Endothelial cell of umbilical vein (primary cell): ENCODE results near the gene KCNH6. TPM values are rescaled to one million over a fixed set of nuclear protein-coding genes. Genes with fewer than 3 reads are reported as not detected.

Experiments
- BruUV-seq: library from RNA; stranded (reverse); fragments of 400-500 nt; replicated peaks from 2 replicates; lab custom pipeline; 2021; lab: Mats Ljungman, UMichigan
- CTCF ChIA-PET: fragments of 300-600, 350-600 bp; sonication (Branson Sonifier 250); formaldehyde crosslinking; loops from one replicate; lab custom pipeline; 2021; ENCODE audit warnings: antibody characterized with exemption, inconsistent platforms; lab: Charles Lee
- POLR2A ChIA-PET: fragments of 300-600, 350-600 bp; sonication (Branson Sonifier 250); formaldehyde crosslinking; loops from one replicate; lab custom pipeline; 2021; ENCODE audit warnings: antibody characterized with exemption, inconsistent platforms; lab: Charles Lee
- DNase-seq: peaks from one replicate; pipeline ENCODE4 v3.0.0-alpha.2; 2011; ENCODE audit warnings: low read depth, low spot score
- FAIRE-seq: peaks from 2 replicates; lab custom pipeline; 2011; peaks lifted over from hg19 to GRCh38; lab: Jason Lieb, UNC
- H2AFZ ChIP-seq: 2 replicates; pipeline ENCODE4 v1.6.0; 2012; ENCODE audit warnings: low read depth, low read length, control low read depth, inconsistent platforms
- H3K27ac ChIP-seq: 2 replicates; pipeline ENCODE4 v1.5.1; 2011; ENCODE audit warnings: low read depth, mild to moderate bottlenecking, control low read depth, low read length, moderate library complexity; ENCODE audit not compliant: insufficient read depth
- H3K27me3 ChIP-seq, 2 experiments: 2 replicates each; pipeline versions ENCODE4 v1.6.0 to v1.6.1; 2011; ENCODE audit warnings: low read length in 2 of 2, mixed read lengths in 1 of 2; ENCODE audit not compliant: control insufficient read depth in 2 of 2, insufficient read depth in 2 of 2
- H3K36me3 ChIP-seq, 2 experiments: 2 replicates in 1 of 2; 3 replicates in 1 of 2; pipeline ENCODE4 v1.5.1; 2011; ENCODE audit warnings: low read length in 2 of 2, mild to moderate bottlenecking in 1 of 2, moderate library complexity in 1 of 2; ENCODE audit not compliant: control insufficient read depth in 2 of 2, insufficient read depth in 2 of 2; ENCODE audit errors: extremely low read depth in 1 of 2
- H3K4me1 ChIP-seq: 3 replicates; pipeline ENCODE4 v1.5.1; 2011; ENCODE audit warnings: mild to moderate bottlenecking, low read length; ENCODE audit not compliant: control insufficient read depth, insufficient read depth; ENCODE audit errors: extremely low read depth
- H3K4me2 ChIP-seq: 2 replicates; pipeline ENCODE4 v1.6.1; 2011; ENCODE audit warnings: low read length, control low read depth, mixed read lengths; ENCODE audit not compliant: insufficient read depth
- H3K4me3 ChIP-seq, 3 experiments: fragments of 200-600 bp in 1 of 3; sonication (generic), shearing (Covaris generic) in 1 of 3; replicated peaks in 1 of 3; 2 replicates each; pipeline ENCODE4 v1.5.1; 2011 to 2016; ENCODE audit warnings: control low read depth in 3 of 3, low read length in 3 of 3, mild to moderate bottlenecking in 2 of 3, inconsistent platforms in 1 of 3, low read depth in 1 of 3, moderate library complexity in 1 of 3; ENCODE audit not compliant: insufficient read depth in 1 of 3
- H3K79me2 ChIP-seq: 2 replicates; pipeline ENCODE4 v1.6.0; 2012; ENCODE audit warnings: low read length, inconsistent platforms; ENCODE audit not compliant: control insufficient read depth, insufficient read depth
- H3K9ac ChIP-seq: replicated peaks from 2 replicates; pipeline ENCODE3; 2011; ENCODE audit warnings: low read length, control low read depth; ENCODE audit not compliant: insufficient read depth; ENCODE audit errors: extremely low read depth
- H3K9me1 ChIP-seq: replicated peaks from 3 replicates; pipeline ENCODE4 v1.6.0; 2011; ENCODE audit warnings: mild to moderate bottlenecking, low read length; ENCODE audit not compliant: control insufficient read depth, insufficient read depth; ENCODE audit errors: extremely low read depth
- H3K9me3 ChIP-seq: replicated peaks from 2 replicates; pipeline ENCODE4 v1.5.1; 2012; ENCODE audit warnings: low read length, inconsistent platforms; ENCODE audit not compliant: control insufficient read depth, insufficient read depth
- H4K20me1 ChIP-seq: replicated peaks from 2 replicates; pipeline ENCODE3; 2011; ENCODE audit warnings: mild to moderate bottlenecking, low read length; ENCODE audit not compliant: control insufficient read depth, insufficient read depth; ENCODE audit errors: extremely low read depth
- CTCF ChIP-seq, 2 donors: IDR thresholded peaks; 1 replicate in 1 of 2; 2 replicates in 1 of 2; pipeline ENCODE4 v1.5.1; 2011; ENCODE audit warnings: low read length in 2 of 2, mild to moderate bottlenecking in 2 of 2, moderate library complexity in 2 of 2, control low read depth in 1 of 2, inconsistent platforms in 1 of 2, low read depth in 1 of 2; ENCODE audit not compliant: insufficient read depth in 1 of 2; ENCODE audit errors: extremely low read depth in 1 of 2
- FOS ChIP-seq: IDR thresholded peaks from 2 replicates; pipeline ENCODE4 v1.6.1; 2011; ENCODE audit warnings: mild to moderate bottlenecking, low read length, moderate library complexity, borderline replicate concordance; ENCODE audit not compliant: insufficient read depth
- MAX ChIP-seq: IDR thresholded peaks from 2 replicates; pipeline ENCODE4 v1.6.1; 2011; ENCODE audit not compliant: insufficient read depth, insufficient read length
- POLR2A ChIP-seq: IDR thresholded peaks from 2 replicates; pipeline ENCODE4 v1.6.1; 2012; ENCODE audit warnings: low read depth, mild to moderate bottlenecking, control low read depth, low read length
- POLR2AphosphoS5 ChIP-seq: IDR thresholded peaks from 2 replicates; pipeline ENCODE4 v1.6.1; 2012; ENCODE audit warnings: low read depth, mild to moderate bottlenecking, control low read depth, low read length, moderate library complexity; ENCODE audit not compliant: insufficient read depth
- dilution Hi-C: fragments of 300-500 bp; cut with MboI; formaldehyde crosslinking; loops from one replicate; pipeline ENCODE4 v1.15.0; 2019; ENCODE audit warnings: low sequenced_read_pairs; ENCODE audit not compliant: extremely low pct_ligation_motif_present
- intact Hi-C: fragments of 100-400 bp; cut with micrococcal nuclease; formaldehyde crosslinking; loops from one replicate; pipeline ENCODE4 v1.10.0; 2022
- polyA plus RNA-seq, 4 experiments: library from polyadenylated mRNA; depleted of rRNA in 3 of 4; stranded (reverse) in 3 of 4; unstranded in 1 of 4; fragments of >200 nt; gene quantifications; 2 replicates each; pipeline versions ENCODE4 v1.2.1 to v1.2.3, GENCODE V29; 2011 to 2012; ENCODE audit warnings: missing spikeins in 1 of 4
- total RNA-seq: library from RNA; stranded (reverse); gene quantifications from 2 replicates; pipeline ENCODE4 v1.2.3, GENCODE V29; 2021

KCNH6 gene
- total and polyA plus RNA-seq, 2 donors (not counting 3 experiments of a cell fraction or from before 2014, with no cell fraction given), result 0.07 TPM; not detected in 1

- DNase-seq (no peak), FAIRE-seq (no peak)
- dilution Hi-C loops, result no loop called here
- H3K9me3 ChIP-seq, result no peaks in the 10 kb centered on the region
- no peaks in the 10 kb centered on the region for H3K9me1 ChIP-seq
- H3K27me3 ChIP-seq, result peaks cover 2 to 3% of the 10 kb centered on the region in 2 experiments
- no peaks in the 10 kb centered on the region for H4K20me1 ChIP-seq
- H3K79me2 ChIP-seq, result no peaks in the 10 kb centered on the region
- intact Hi-C loops, result loop anchor here (5.0 kb wide), 2 partner anchors 69 to 116 kb away; no protein-coding TSS in a partner anchor
- no TSS peak for BruUV-seq
- H3K4me3 ChIP-seq, result no peak overlapping the region
- H2AFZ ChIP-seq, result no peak overlapping the region
- CTCF ChIA-PET, result interaction anchor here (0.9 to 3.0 kb wide), 3 partner anchors 8 to 71 kb away, joined by 5 to 12 read pairs (median 6); no protein-coding TSS in a partner anchor
- POLR2A ChIA-PET, result interaction anchor here (0.7 kb wide), 1 partner anchor 51 kb away, joined by 3 read pairs; no protein-coding TSS in a partner anchor
- TF ChIP-seq POLR2A (no peak), POLR2AphosphoS5 (no peak), FOS (no peak), MAX (no peak), CTCF (IDR thresholded peaks at IDR 0.05; ENCODE audit: extremely low read depth in 1 of 2, insufficient read depth in 1 of 2, low read depth in 1 of 2, low read length in 2 of 2) (no peak)
- H3K4me1 ChIP-seq, result no peaks in the 10 kb centered on the region
- no peak overlapping the region for H3K9ac ChIP-seq
- no peak overlapping the region for H3K4me2 ChIP-seq
- H3K36me3 ChIP-seq, result peaks cover 0 to 24% of the 10 kb centered on the region in 2 experiments
- H3K27ac ChIP-seq, result no peak overlapping the region
These were observed 27.0 kb upstream of the KCNH6 start for GRCh38 chr17:63496177-63496576.
